ENCODE results near the gene PDCD2L.

GRCh38 chr19:34411216-34411615 lies 7.0 kb downstream of the PDCD2L start:
- no peak for TF ChIP-seq CTCF (optimal IDR thresholded peaks at IDR 0.05 in 1 of 3, IDR thresholded peaks at IDR 0.05 in 1 of 3, conservative IDR thresholded peaks at IDR 0.05 in 1 of 3; ENCODE audit: extremely low read depth in 1 of 3, insufficient read depth in 2 of 3, low read length in 3 of 3)
- TF ChIP-seq EZH2 (IDR thresholded peaks at IDR 0.05; ENCODE audit: low read length): no peak
